WTC11 (cell line): ENCODE data around the gene PEX11B. TPM values are rescaled to one million over a fixed set of nuclear protein-coding genes. Genes with fewer than 3 reads are reported as not detected.

ENCODE experiments used
- ATAC-seq: fragments of 200-7000 bp; cut with Tn5 transposase; 2 replicates; pipeline ENCODE4 v1.10.0; 2021; ENCODE audit warnings: mild to moderate bottlenecking, moderate library complexity
- CTCF ChIA-PET: fragments of 300-600 bp; sonication (Branson Sonifier 250); formaldehyde crosslinking; loops from one replicate; lab custom pipeline; 2021; ENCODE audit warnings: antibody characterized with exemption; lab: Charles Lee
- POLR2A ChIA-PET: fragments of 350-600 bp; sonication (Branson Sonifier 250); formaldehyde crosslinking; loops from one replicate; lab custom pipeline; 2021; ENCODE audit warnings: antibody characterized with exemption; lab: Charles Lee
- DNase-seq: peaks from one replicate; pipeline ENCODE4 v3.0.0; 2021; ENCODE audit warnings: low spot score
- H3K27ac Mint-ChIP-seq: 2 replicates; pipeline ENCODE4 v1.8.0; 2021; ENCODE audit warnings: mixed read lengths
- H3K27me3 Mint-ChIP-seq: 2 replicates; pipeline ENCODE4 v1.8.0; 2021; ENCODE audit warnings: low read depth, mild to moderate bottlenecking, moderate library complexity, mixed read lengths
- H3K36me3 Mint-ChIP-seq: 2 replicates; pipeline ENCODE4 v1.8.0; 2021; ENCODE audit warnings: mixed read lengths
- H3K4me1 Mint-ChIP-seq: 2 replicates; pipeline ENCODE4 v1.8.0; 2022; ENCODE audit warnings: mixed read lengths
- H3K4me3 Mint-ChIP-seq: 2 replicates; pipeline ENCODE4 v1.8.0; 2021; ENCODE audit warnings: mild to moderate bottlenecking, moderate library complexity, mixed read lengths
- H3K9me3 Mint-ChIP-seq: 2 replicates; pipeline ENCODE4 v1.8.0; 2021; ENCODE audit warnings: mixed read lengths
- NR2C2 ChIP-seq: sonication (generic); formaldehyde crosslinking; IDR thresholded peaks from 2 replicates; pipeline ENCODE4 v1.8.0; 2022; ENCODE audit warnings: mild to moderate bottlenecking, missing genetic modification reagents
- OVOL2 ChIP-seq: fragments of 250-450 bp; sonication (Bioruptor Pico); IDR thresholded peaks from 2 replicates; pipeline ENCODE4 v1.9.0; 2021; ENCODE audit warnings: mild to moderate bottlenecking, borderline replicate concordance
- RELA ChIP-seq: sonication (generic); formaldehyde crosslinking; IDR thresholded peaks from 2 replicates; pipeline ENCODE4 v1.8.1; 2022; ENCODE audit warnings: missing genetic modification reagents, mild to moderate bottlenecking, borderline replicate concordance
- RORB ChIP-seq: fragments of 250-450 bp; sonication (Bioruptor Pico); IDR thresholded peaks from 2 replicates; pipeline ENCODE4 v1.9.0; 2021; ENCODE audit warnings: mild to moderate bottlenecking
- SOX15 ChIP-seq: fragments of 250-450 bp; sonication (Bioruptor Pico); IDR thresholded peaks from 2 replicates; pipeline ENCODE4 v1.9.0; 2021; ENCODE audit warnings: mild to moderate bottlenecking
- TEAD1 ChIP-seq: sonication (generic); formaldehyde crosslinking; IDR thresholded peaks from 2 replicates; pipeline ENCODE4 v1.8.0; 2022; ENCODE audit warnings: mild to moderate bottlenecking, missing genetic modification reagents
- ZNF263 ChIP-seq: sonication (generic); formaldehyde crosslinking; IDR thresholded peaks from 2 replicates; pipeline ENCODE4 v1.8.1; 2022; ENCODE audit warnings: low read depth, mild to moderate bottlenecking, moderate library complexity, missing genetic modification reagents
- ZNF317 ChIP-seq: sonication (generic); formaldehyde crosslinking; IDR thresholded peaks from 2 replicates; pipeline ENCODE4 v1.8.1; 2023; ENCODE audit warnings: low read depth, mild to moderate bottlenecking, moderate library complexity, missing genetic modification reagents, borderline replicate concordance
- ZNF423 ChIP-seq: fragments of 250-450 bp; sonication (Bioruptor Pico); IDR thresholded peaks from 2 replicates; pipeline ENCODE4 v2.1.2; 2022; ENCODE audit warnings: mild to moderate bottlenecking, moderate library complexity
- total RNA-seq: library from RNA; stranded (reverse); gene quantifications from 3 replicates; pipeline ENCODE4 v1.2.3, GENCODE V29; 2021
- TF ChIP-seq, protein P1 (sequence below): sonication (generic); formaldehyde crosslinking; IDR thresholded peaks from 2 replicates; pipeline ENCODE4 v1.8.1; 2023; ENCODE audit warnings: mild to moderate bottlenecking, missing genetic modification reagents
- TF ChIP-seq, protein P2 (sequence below): sonication (generic); formaldehyde crosslinking; IDR thresholded peaks from 2 replicates; pipeline ENCODE4 v1.8.1; 2023; ENCODE audit warnings: mild to moderate bottlenecking, missing genetic modification reagents
- TF ChIP-seq, protein P3 (sequence below): fragments of 250-450 bp; sonication (Bioruptor Pico); IDR thresholded peaks from 2 replicates; pipeline ENCODE4 v1.8.0; 2021; ENCODE audit warnings: mild to moderate bottlenecking
- TF ChIP-seq, protein P4 (sequence below): sonication (generic); formaldehyde crosslinking; IDR thresholded peaks from 2 replicates; pipeline ENCODE4 v1.8.0; 2023; ENCODE audit warnings: mild to moderate bottlenecking, missing genetic modification reagents
- TF ChIP-seq, protein P5 (sequence below): sonication (generic); formaldehyde crosslinking; IDR thresholded peaks from 2 replicates; pipeline ENCODE4 v1.8.0; 2022; ENCODE audit warnings: mild to moderate bottlenecking, missing genetic modification reagents
- TF ChIP-seq, protein P6 (sequence below): fragments of 250-450 bp; sonication (Bioruptor Pico); IDR thresholded peaks from 2 replicates; pipeline ENCODE4 v1.9.0; 2021; ENCODE audit warnings: mild to moderate bottlenecking
- TF ChIP-seq, protein P7 (sequence below): sonication (generic); formaldehyde crosslinking; IDR thresholded peaks from 2 replicates; pipeline ENCODE4 v1.8.1; 2023; ENCODE audit warnings: mild to moderate bottlenecking, missing genetic modification reagents, moderate library complexity
- TF ChIP-seq, protein P8 (sequence below): sonication (generic); formaldehyde crosslinking; conservative IDR thresholded peaks from 2 replicates; pipeline ENCODE4 v1.8.1; 2023; ENCODE audit warnings: mild to moderate bottlenecking, low read depth, missing genetic modification reagents, moderate library complexity
- TF ChIP-seq, protein P9 (sequence below): sonication (generic); formaldehyde crosslinking; IDR thresholded peaks from 2 replicates; pipeline ENCODE4 v1.8.1; 2022; ENCODE audit warnings: mild to moderate bottlenecking, moderate library complexity, missing genetic modification reagents

Gene PEX11B
- total RNA-seq, 1 experiment from 2014 or later = 11.8 TPM

DNA sequence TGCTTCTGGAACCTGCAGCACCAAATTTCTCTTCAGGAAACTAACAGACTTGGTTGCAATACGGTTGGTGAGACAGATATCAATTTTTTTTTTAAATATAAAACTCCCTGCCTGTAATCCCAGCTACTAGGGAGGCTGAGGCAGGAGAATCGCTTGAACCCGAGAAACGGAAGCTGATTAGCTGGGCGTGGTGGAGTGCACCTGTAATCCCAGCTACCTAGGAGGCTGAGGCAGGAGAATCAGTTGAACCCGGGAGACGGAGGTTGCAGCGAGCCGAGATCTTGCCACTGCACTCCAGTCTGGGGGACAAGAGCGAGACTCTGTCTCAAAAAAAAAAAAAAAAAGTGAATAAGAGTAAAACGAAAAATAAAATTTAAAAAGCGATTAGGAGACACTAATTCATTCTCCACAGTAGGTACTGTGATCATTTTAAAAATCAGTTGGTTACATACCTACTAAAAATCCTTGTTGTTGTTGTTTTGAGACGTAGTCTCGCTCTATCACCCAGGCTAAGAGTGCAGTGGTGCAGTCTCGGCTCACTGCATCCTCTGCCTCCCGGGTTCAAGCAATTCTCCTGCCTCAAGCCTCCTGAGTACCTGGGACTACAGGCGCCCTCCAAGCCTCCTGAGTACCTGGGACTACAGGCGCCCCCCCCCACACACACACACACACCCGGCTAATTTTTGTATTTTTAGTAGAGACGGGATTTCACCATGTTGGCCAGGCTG, 9.6 kb upstream of the PEX11B start:
- no peaks in the 10 kb centered on the region for H3K27me3 Mint-ChIP-seq
- ATAC-seq (no peak), DNase-seq (no peak)
- CTCF ChIA-PET = interaction anchor here (0.7 to 2.3 kb wide), 17 partner anchors 9 to 83 kb away, joined by 3 to 22 read pairs (median 4); partner anchors contain the start of genes ANKRD34A, ANKRD35, ITGA10 and LIX1L
- H3K4me1 Mint-ChIP-seq = peaks cover 25% of the 10 kb centered on the region
- TF ChIP-seq, protein P1, sequence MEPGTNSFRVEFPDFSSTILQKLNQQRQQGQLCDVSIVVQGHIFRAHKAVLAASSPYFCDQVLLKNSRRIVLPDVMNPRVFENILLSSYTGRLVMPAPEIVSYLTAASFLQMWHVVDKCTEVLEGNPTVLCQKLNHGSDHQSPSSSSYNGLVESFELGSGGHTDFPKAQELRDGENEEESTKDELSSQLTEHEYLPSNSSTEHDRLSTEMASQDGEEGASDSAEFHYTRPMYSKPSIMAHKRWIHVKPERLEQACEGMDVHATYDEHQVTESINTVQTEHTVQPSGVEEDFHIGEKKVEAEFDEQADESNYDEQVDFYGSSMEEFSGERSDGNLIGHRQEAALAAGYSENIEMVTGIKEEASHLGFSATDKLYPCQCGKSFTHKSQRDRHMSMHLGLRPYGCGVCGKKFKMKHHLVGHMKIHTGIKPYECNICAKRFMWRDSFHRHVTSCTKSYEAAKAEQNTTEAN (CRISPR knock-in tag) = no peak
- no peak for TF ChIP-seq SOX15
- no peak for TF ChIP-seq RORB
- TF ChIP-seq, protein P2, sequence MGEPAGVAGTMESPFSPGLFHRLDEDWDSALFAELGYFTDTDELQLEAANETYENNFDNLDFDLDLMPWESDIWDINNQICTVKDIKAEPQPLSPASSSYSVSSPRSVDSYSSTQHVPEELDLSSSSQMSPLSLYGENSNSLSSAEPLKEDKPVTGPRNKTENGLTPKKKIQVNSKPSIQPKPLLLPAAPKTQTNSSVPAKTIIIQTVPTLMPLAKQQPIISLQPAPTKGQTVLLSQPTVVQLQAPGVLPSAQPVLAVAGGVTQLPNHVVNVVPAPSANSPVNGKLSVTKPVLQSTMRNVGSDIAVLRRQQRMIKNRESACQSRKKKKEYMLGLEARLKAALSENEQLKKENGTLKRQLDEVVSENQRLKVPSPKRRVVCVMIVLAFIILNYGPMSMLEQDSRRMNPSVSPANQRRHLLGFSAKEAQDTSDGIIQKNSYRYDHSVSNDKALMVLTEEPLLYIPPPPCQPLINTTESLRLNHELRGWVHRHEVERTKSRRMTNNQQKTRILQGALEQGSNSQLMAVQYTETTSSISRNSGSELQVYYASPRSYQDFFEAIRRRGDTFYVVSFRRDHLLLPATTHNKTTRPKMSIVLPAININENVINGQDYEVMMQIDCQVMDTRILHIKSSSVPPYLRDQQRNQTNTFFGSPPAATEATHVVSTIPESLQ (CRISPR knock-in tag) = no peak
- no peak for TF ChIP-seq TEAD1 (CRISPR knock-in tag)
- TF ChIP-seq, protein P3, sequence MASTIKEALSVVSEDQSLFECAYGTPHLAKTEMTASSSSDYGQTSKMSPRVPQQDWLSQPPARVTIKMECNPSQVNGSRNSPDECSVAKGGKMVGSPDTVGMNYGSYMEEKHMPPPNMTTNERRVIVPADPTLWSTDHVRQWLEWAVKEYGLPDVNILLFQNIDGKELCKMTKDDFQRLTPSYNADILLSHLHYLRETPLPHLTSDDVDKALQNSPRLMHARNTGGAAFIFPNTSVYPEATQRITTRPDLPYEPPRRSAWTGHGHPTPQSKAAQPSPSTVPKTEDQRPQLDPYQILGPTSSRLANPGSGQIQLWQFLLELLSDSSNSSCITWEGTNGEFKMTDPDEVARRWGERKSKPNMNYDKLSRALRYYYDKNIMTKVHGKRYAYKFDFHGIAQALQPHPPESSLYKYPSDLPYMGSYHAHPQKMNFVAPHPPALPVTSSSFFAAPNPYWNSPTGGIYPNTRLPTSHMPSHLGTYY (CRISPR knock-in tag) = no peak
- TF ChIP-seq, protein P4, sequence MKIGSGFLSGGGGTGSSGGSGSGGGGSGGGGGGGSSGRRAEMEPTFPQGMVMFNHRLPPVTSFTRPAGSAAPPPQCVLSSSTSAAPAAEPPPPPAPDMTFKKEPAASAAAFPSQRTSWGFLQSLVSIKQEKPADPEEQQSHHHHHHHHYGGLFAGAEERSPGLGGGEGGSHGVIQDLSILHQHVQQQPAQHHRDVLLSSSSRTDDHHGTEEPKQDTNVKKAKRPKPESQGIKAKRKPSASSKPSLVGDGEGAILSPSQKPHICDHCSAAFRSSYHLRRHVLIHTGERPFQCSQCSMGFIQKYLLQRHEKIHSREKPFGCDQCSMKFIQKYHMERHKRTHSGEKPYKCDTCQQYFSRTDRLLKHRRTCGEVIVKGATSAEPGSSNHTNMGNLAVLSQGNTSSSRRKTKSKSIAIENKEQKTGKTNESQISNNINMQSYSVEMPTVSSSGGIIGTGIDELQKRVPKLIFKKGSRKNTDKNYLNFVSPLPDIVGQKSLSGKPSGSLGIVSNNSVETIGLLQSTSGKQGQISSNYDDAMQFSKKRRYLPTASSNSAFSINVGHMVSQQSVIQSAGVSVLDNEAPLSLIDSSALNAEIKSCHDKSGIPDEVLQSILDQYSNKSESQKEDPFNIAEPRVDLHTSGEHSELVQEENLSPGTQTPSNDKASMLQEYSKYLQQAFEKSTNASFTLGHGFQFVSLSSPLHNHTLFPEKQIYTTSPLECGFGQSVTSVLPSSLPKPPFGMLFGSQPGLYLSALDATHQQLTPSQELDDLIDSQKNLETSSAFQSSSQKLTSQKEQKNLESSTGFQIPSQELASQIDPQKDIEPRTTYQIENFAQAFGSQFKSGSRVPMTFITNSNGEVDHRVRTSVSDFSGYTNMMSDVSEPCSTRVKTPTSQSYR (CRISPR knock-in tag) = no peak
- TF ChIP-seq, protein P5, sequence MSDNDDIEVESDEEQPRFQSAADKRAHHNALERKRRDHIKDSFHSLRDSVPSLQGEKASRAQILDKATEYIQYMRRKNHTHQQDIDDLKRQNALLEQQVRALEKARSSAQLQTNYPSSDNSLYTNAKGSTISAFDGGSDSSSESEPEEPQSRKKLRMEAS (CRISPR knock-in tag) = no peak
- no peak for TF ChIP-seq OVOL2 (CRISPR knock-in tag)
- TF ChIP-seq, protein P6, sequence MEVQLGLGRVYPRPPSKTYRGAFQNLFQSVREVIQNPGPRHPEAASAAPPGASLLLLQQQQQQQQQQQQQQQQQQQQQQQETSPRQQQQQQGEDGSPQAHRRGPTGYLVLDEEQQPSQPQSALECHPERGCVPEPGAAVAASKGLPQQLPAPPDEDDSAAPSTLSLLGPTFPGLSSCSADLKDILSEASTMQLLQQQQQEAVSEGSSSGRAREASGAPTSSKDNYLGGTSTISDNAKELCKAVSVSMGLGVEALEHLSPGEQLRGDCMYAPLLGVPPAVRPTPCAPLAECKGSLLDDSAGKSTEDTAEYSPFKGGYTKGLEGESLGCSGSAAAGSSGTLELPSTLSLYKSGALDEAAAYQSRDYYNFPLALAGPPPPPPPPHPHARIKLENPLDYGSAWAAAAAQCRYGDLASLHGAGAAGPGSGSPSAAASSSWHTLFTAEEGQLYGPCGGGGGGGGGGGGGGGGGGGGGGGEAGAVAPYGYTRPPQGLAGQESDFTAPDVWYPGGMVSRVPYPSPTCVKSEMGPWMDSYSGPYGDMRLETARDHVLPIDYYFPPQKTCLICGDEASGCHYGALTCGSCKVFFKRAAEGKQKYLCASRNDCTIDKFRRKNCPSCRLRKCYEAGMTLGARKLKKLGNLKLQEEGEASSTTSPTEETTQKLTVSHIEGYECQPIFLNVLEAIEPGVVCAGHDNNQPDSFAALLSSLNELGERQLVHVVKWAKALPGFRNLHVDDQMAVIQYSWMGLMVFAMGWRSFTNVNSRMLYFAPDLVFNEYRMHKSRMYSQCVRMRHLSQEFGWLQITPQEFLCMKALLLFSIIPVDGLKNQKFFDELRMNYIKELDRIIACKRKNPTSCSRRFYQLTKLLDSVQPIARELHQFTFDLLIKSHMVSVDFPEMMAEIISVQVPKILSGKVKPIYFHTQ (CRISPR knock-in tag) = no peak
- TF ChIP-seq, protein P7, sequence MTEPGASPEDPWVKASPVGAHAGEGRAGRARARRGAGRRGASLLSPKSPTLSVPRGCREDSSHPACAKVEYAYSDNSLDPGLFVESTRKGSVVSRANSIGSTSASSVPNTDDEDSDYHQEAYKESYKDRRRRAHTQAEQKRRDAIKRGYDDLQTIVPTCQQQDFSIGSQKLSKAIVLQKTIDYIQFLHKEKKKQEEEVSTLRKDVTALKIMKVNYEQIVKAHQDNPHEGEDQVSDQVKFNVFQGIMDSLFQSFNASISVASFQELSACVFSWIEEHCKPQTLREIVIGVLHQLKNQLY = no peak
- TF ChIP-seq, protein P8, sequence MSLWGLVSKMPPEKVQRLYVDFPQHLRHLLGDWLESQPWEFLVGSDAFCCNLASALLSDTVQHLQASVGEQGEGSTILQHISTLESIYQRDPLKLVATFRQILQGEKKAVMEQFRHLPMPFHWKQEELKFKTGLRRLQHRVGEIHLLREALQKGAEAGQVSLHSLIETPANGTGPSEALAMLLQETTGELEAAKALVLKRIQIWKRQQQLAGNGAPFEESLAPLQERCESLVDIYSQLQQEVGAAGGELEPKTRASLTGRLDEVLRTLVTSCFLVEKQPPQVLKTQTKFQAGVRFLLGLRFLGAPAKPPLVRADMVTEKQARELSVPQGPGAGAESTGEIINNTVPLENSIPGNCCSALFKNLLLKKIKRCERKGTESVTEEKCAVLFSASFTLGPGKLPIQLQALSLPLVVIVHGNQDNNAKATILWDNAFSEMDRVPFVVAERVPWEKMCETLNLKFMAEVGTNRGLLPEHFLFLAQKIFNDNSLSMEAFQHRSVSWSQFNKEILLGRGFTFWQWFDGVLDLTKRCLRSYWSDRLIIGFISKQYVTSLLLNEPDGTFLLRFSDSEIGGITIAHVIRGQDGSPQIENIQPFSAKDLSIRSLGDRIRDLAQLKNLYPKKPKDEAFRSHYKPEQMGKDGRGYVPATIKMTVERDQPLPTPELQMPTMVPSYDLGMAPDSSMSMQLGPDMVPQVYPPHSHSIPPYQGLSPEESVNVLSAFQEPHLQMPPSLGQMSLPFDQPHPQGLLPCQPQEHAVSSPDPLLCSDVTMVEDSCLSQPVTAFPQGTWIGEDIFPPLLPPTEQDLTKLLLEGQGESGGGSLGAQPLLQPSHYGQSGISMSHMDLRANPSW (CRISPR knock-in tag) = no peak
- TF ChIP-seq, protein P9, sequence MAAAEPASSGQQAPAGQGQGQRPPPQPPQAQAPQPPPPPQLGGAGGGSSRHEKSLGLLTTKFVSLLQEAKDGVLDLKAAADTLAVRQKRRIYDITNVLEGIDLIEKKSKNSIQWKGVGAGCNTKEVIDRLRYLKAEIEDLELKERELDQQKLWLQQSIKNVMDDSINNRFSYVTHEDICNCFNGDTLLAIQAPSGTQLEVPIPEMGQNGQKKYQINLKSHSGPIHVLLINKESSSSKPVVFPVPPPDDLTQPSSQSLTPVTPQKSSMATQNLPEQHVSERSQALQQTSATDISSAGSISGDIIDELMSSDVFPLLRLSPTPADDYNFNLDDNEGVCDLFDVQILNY = no peak
- TF ChIP-seq ZNF317 (CRISPR knock-in tag) = no peak
- TF ChIP-seq ZNF263 = no peak
- no peak for TF ChIP-seq ZNF423
- TF ChIP-seq NR2C2 = no peak
- no peak for TF ChIP-seq RELA
- POLR2A ChIA-PET = interaction anchor here (0.7 to 2.6 kb wide), 13 partner anchors 9 to 110 kb away, joined by 3 to 24 read pairs (median 6); partner anchors contain the start of genes ANKRD34A, LIX1L, NUDT17 and PEX11B
- H3K4me3 Mint-ChIP-seq = no peak overlapping the region; the same call in none of the 2 replicates
- peaks cover 6% of the 10 kb centered on the region for H3K36me3 Mint-ChIP-seq
- no peaks in the 10 kb centered on the region for H3K9me3 Mint-ChIP-seq
- H3K27ac Mint-ChIP-seq = no peak overlapping the region
